Measurements from ENCODE around the gene SNX20. TPM values are rescaled to one million over a fixed set of nuclear protein-coding genes. Genes with fewer than 3 reads are reported as not detected.

The SNX20 gene
- total RNA-seq, 4 donors from 2014 or later = 0.17 to 4.0 (median 1.9) TPM

DNA sequence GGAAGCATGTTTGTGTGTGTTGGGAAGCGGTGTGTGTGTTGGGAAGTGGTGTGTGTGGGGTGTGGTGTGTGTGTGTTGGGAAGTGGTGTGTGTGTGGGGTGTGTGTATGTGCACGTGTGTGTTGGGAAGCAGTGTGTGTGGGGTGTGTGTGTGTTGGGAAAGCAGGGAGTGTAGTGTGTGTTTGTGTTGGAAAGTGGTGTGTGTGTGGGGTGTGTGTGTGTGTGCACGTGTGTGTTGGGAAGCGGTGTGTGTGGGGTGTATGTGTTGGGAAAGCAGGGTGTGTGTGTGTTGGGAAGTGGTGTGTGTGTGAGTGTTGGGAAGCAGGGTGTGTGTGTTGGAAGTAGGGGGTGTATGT, 11.5 kb upstream of the SNX20 start:
- H3K36me3 ChIP-seq = no peaks in the 10 kb centered on the region
- H3K27me3 ChIP-seq = no peaks in the 10 kb centered on the region
- intact Hi-C loops (cut with DNase I; ENCODE audit: low total_unique reads) (no loop called here), in situ Hi-C loops (cut with MboI; ENCODE audit: low sequenced_read_pairs in 4 of 4) (no loop called here)
- ATAC-seq (no peak), DNase-seq (no peak)
- no peaks in the 10 kb centered on the region for H3K9me3 ChIP-seq
- H3K27ac ChIP-seq = no peak overlapping the region
- TF ChIP-seq POLR2A (IDR thresholded peaks at IDR 0.05) = no peak
- TF ChIP-seq, protein P1, sequence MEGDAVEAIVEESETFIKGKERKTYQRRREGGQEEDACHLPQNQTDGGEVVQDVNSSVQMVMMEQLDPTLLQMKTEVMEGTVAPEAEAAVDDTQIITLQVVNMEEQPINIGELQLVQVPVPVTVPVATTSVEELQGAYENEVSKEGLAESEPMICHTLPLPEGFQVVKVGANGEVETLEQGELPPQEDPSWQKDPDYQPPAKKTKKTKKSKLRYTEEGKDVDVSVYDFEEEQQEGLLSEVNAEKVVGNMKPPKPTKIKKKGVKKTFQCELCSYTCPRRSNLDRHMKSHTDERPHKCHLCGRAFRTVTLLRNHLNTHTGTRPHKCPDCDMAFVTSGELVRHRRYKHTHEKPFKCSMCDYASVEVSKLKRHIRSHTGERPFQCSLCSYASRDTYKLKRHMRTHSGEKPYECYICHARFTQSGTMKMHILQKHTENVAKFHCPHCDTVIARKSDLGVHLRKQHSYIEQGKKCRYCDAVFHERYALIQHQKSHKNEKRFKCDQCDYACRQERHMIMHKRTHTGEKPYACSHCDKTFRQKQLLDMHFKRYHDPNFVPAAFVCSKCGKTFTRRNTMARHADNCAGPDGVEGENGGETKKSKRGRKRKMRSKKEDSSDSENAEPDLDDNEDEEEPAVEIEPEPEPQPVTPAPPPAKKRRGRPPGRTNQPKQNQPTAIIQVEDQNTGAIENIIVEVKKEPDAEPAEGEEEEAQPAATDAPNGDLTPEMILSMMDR (IDR thresholded peaks at IDR 0.05 in 4 of 5, conservative IDR thresholded peaks at IDR 0.05 in 1 of 5) = no peak
- H3K4me1 ChIP-seq = peaks cover 11 to 17% of the 10 kb centered on the region in 2 donors
- no peak overlapping the region for H3K4me3 ChIP-seq

DNA sequence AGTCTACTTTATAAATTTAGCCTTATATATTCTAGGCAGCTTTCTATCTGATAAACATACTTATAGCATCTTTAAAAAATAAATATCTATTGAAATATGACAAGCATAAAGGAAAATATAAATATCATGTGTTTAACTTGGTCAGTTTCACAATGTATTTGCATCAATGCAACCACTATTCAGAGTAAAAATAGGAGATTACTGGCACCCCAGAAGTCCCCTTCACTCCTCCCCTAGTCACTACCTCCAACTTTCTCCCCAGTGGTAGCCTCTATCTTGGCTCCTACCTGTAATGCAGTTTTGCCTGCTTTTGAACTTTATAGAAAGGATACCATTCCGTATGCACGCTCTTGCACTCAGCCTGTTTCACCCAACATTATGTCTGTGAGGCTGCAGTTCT, 9.1 kb upstream of the SNX20 start:
- intact Hi-C loops (cut with DNase I; ENCODE audit: low total_unique reads) = no loop called here
- H3K4me1 ChIP-seq = no peaks in the 10 kb centered on the region
- H3K36me3 ChIP-seq = no peaks in the 10 kb centered on the region
- TF ChIP-seq, protein P1 (IDR thresholded peaks at IDR 0.05 in 4 of 5, conservative IDR thresholded peaks at IDR 0.05 in 1 of 5) = no peak
- TF ChIP-seq POLR2A (IDR thresholded peaks at IDR 0.05) = no peak
- ATAC-seq = no peak
- H3K27me3 ChIP-seq = no peaks in the 10 kb centered on the region
- H3K4me3 ChIP-seq = no peak overlapping the region
- in situ Hi-C loops (cut with MboI; ENCODE audit: low sequenced_read_pairs in 4 of 4) = no loop called here
- DNase-seq = no peak
- no peak overlapping the region for H3K27ac ChIP-seq
- no peaks in the 10 kb centered on the region for H3K9me3 ChIP-seq

DNA sequence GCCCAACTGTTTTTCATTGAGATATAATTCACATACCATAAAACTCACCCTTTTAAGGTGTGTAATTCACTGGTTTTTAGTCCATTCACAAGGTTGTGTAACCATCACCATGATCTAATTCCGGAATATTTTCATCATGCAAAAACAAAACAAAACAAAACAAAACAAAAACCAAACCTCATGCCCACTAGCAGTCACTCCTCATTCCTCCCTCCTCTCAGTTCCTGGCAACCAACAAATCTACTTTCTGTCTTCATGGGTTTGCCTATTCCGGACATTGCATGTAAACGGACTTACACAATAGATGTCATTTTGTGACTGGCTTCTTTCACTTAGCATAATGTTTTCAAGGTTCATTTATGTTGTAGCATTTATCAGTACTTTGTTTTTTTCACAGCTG, 7.8 kb upstream of the SNX20 start:
- intact Hi-C loops (cut with DNase I; ENCODE audit: low total_unique reads) (no loop called here), in situ Hi-C loops (cut with MboI; ENCODE audit: low sequenced_read_pairs in 4 of 4) (no loop called here)
- Histone ChIP-seq H3K27ac (no peak overlapping the region), H3K27me3 (no peaks in the 10 kb centered on the region), H3K36me3 (no peaks in the 10 kb centered on the region), H3K4me1 (no peaks in the 10 kb centered on the region), H3K9me3 (no peaks in the 10 kb centered on the region), H3K4me3 (no peak overlapping the region)
- no peak for DNase-seq
- no peak for ATAC-seq
- TF ChIP-seq POLR2A (IDR thresholded peaks at IDR 0.05) = no peak
- TF ChIP-seq, protein P1 (IDR thresholded peaks at IDR 0.05 in 4 of 5, conservative IDR thresholded peaks at IDR 0.05 in 1 of 5) = no peak

DNA sequence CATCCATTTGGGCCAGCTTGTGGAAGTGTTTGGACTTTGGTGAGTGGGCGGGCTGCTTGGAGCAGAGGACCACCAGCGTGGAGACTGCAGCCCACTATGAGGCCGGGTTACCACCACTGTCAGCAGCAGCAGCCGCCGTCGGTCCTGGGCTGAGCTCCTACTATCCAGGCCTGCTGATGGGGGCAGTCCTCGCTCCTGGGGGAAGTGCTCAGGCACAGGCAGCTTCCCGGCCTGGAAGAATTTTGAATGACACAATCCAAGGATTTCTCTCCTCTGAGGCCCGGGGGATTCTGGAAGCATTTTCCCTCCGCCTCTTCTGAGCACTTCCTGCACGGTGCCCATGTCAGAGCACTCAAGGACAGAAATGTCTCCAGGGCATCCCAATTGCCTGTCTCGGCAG, 7.0 kb upstream of the SNX20 start:
- DNase-seq (no peak), ATAC-seq (no peak)
- no peak for TF ChIP-seq POLR2A (IDR thresholded peaks at IDR 0.05)
- TF ChIP-seq, protein P1 (IDR thresholded peaks at IDR 0.05 in 4 of 5, conservative IDR thresholded peaks at IDR 0.05 in 1 of 5) = no peak
- Histone ChIP-seq H3K4me1 (no peaks in the 10 kb centered on the region), H3K36me3 (no peaks in the 10 kb centered on the region), H3K27ac (no peak overlapping the region), H3K9me3 (no peaks in the 10 kb centered on the region), H3K27me3 (no peaks in the 10 kb centered on the region), H3K4me3 (no peak overlapping the region)
- intact Hi-C loops (cut with DNase I; ENCODE audit: low total_unique reads) = no loop called here
- in situ Hi-C loops (cut with MboI; ENCODE audit: low sequenced_read_pairs in 4 of 4) = no loop called here

DNA sequence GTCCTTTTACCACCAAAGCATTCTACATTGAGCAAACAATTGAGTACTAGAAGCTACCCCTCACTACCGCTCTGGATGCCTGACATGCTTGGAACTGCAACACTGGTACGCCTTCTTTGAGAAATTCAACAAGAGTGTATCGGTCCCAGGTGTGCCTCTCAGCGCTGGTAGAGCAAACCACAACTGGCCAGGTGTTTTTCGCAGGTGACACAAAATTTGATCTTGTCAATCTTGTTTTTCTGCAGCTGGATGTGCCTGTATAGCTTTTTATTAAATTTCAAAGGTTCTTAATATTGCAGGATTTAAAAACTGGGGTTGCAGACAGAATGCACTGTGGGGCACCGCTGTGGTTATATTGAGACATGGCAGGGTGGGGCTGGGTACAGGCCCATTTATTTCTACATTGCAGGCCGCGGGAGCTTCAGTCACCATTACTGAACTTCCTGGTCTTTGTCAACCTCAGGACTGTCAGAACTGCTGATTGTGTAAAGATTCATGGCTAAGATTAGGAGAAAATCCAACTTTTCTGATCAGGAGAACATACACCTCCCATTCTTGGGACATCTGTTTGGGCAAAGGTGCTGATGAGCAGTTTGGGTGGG, 4.5 kb upstream of the SNX20 start:
- TF ChIP-seq POLR2A (IDR thresholded peaks at IDR 0.05) = no peak
- TF ChIP-seq, protein P1 (IDR thresholded peaks at IDR 0.05 in 4 of 5, conservative IDR thresholded peaks at IDR 0.05 in 1 of 5) = no peak
- no peak overlapping the region for H3K27ac ChIP-seq
- no peaks in the 10 kb centered on the region for H3K27me3 ChIP-seq
- ATAC-seq (no peak), DNase-seq (no peak)
- in situ Hi-C loops (cut with MboI; ENCODE audit: low sequenced_read_pairs in 4 of 4) (no loop called here), intact Hi-C loops (cut with DNase I; ENCODE audit: low total_unique reads) (no loop called here)
- H3K9me3 ChIP-seq = no peaks in the 10 kb centered on the region
- no peak overlapping the region for H3K4me3 ChIP-seq
- H3K36me3 ChIP-seq = no peaks in the 10 kb centered on the region
- no peaks in the 10 kb centered on the region for H3K4me1 ChIP-seq

All from gastrocnemius medialis (tissue), 4 donors.